ENCODE measurements around the gene TCEA2. TPM values are rescaled to one million over a fixed set of nuclear protein-coding genes. Genes with fewer than 3 reads are reported as not detected.
A peak's percentile ranks its signal among the peaks of the same experiment; 100 is the strongest.

TCEA2 gene
- total and polyA plus RNA-seq, 2 of the 13 experiments (the other 11 are each of a cell fraction or from before 2014, with no cell fraction given) = 28.1 to 33.7 TPM

DNA sequence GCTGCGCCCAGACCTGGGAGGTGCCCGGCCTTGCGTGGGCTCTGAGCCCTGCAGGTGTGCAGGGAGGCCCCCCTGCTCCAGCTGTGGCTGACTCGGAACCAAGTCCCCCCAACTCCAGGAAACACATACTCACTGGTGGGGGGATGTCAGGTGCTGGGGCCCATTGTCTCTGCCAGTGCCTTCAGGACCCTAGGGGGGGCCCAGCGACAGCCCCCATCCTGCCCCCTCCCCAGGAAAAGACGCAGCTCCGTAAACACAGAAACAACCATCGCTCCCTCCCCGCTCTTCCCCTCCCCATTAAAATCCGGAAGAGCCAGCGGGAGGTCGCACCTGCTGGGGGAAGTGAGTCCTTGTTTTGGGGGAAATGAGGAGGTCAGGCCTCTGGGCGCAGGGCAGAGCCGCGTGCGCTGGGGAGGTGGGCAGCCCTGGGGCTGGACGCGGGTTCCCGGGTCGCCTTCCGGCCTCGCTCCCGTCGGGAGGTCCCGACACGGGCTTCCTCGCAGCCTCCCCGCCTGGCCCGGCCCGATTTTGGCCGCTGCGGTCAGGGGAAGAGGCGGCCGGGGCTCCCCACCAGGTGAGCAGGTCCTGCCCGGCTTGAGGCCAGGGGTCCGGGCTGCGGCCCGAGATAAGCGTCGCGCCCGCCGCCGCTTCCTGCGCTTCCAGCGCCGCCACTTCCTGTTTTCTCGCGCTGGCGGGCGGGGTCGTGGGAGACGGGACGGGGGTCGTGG lies 20.8 kb upstream of the TCEA2 start (continued):
- TF ChIP-seq ZNF772 (CRISPR knock-in tag; IDR thresholded peaks at IDR 0.05) = peak; percentile 64; the same call in 1 of the 2 replicates
- peak; percentile 87 for TF ChIP-seq PHF8 (CRISPR knock-in tag; IDR thresholded peaks at IDR 0.05)
- TF ChIP-seq RFXANK (CRISPR knock-in tag; IDR thresholded peaks at IDR 0.05) = no peak
- TF ChIP-seq, protein P1, sequence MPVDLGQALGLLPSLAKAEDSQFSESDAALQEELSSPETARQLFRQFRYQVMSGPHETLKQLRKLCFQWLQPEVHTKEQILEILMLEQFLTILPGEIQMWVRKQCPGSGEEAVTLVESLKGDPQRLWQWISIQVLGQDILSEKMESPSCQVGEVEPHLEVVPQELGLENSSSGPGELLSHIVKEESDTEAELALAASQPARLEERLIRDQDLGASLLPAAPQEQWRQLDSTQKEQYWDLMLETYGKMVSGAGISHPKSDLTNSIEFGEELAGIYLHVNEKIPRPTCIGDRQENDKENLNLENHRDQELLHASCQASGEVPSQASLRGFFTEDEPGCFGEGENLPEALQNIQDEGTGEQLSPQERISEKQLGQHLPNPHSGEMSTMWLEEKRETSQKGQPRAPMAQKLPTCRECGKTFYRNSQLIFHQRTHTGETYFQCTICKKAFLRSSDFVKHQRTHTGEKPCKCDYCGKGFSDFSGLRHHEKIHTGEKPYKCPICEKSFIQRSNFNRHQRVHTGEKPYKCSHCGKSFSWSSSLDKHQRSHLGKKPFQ (CRISPR knock-in tag; IDR thresholded peaks at IDR 0.05; ENCODE audit: insufficient replicate concordance) = peak; percentile 94
- peak; percentile 54; the same call in 1 of the 2 replicates for TF ChIP-seq DZIP1 (CRISPR knock-in tag; IDR thresholded peaks at IDR 0.05)
- peak; percentile 44; the same call in 1 of the 2 replicates for TF ChIP-seq ISL2 (CRISPR knock-in tag; IDR thresholded peaks at IDR 0.05)
- TF ChIP-seq SP140L (CRISPR knock-in tag; IDR thresholded peaks at IDR 0.05; ENCODE audit: borderline replicate concordance) = no peak
- peak; percentile 85; the same call in 1 of the 2 replicates for TF ChIP-seq ZNF430 (CRISPR knock-in tag; IDR thresholded peaks at IDR 0.05)
- TF ChIP-seq BRCA1 (CRISPR knock-in tag; IDR thresholded peaks at IDR 0.05) = no peak
- peak; percentile 57; the same call in 1 of the 2 replicates for TF ChIP-seq ZNF614 (CRISPR knock-in tag; IDR thresholded peaks at IDR 0.05; ENCODE audit: borderline replicate concordance)
- peak; percentile 93; the same call in 1 of the 2 replicates for TF ChIP-seq ZNF276 (CRISPR knock-in tag; IDR thresholded peaks at IDR 0.05; ENCODE audit: low read depth)
- peak; percentile 17; the same call in 1 of the 2 replicates for TF ChIP-seq ZNF580 (CRISPR knock-in tag; IDR thresholded peaks at IDR 0.05; ENCODE audit: borderline replicate concordance, low read depth)
- no peak for TF ChIP-seq FOXP1 (IDR thresholded peaks at IDR 0.05)
- TF ChIP-seq FOXP1 (CRISPR knock-in tag; IDR thresholded peaks at IDR 0.05) = no peak
- peak; percentile 78; the same call in 1 of the 2 replicates for TF ChIP-seq CBFB (CRISPR knock-in tag; IDR thresholded peaks at IDR 0.05)
- peak; percentile 85; the same call in 1 of the 2 replicates for TF ChIP-seq ZNF234 (CRISPR knock-in tag; conservative IDR thresholded peaks at IDR 0.05)
- TF ChIP-seq ZBED4 (CRISPR knock-in tag; IDR thresholded peaks at IDR 0.05; ENCODE audit: borderline replicate concordance) = no peak
